ENCODE data around the gene KIFC1.
"Not testable (repeated sequence)": the region's sequence is repeated elsewhere in the genome, so short reads cannot be mapped to it uniquely, and the experiment has no call there.

Gene KIFC1, protein sequence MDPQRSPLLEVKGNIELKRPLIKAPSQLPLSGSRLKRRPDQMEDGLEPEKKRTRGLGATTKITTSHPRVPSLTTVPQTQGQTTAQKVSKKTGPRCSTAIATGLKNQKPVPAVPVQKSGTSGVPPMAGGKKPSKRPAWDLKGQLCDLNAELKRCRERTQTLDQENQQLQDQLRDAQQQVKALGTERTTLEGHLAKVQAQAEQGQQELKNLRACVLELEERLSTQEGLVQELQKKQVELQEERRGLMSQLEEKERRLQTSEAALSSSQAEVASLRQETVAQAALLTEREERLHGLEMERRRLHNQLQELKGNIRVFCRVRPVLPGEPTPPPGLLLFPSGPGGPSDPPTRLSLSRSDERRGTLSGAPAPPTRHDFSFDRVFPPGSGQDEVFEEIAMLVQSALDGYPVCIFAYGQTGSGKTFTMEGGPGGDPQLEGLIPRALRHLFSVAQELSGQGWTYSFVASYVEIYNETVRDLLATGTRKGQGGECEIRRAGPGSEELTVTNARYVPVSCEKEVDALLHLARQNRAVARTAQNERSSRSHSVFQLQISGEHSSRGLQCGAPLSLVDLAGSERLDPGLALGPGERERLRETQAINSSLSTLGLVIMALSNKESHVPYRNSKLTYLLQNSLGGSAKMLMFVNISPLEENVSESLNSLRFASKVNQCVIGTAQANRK

GRCh38 chr6:33391278-33391921 lies at the start of gene KIFC1:
Gene KIFC1, plus strand, starts transcription at chr6:33391823. Its CDS starts 163 bp downstream, at chr6:33391986.
- Mint-ChIP-seq H3K4me3 (peak within 1 kb of the TSS; percentile 81), H3K9me3 (no peaks in the 10 kb centered on the region), H3K27me3 (no peaks in the 10 kb centered on the region), H3K4me1 (peaks cover 18% of the 10 kb centered on the region), H3K27ac (peak within 1 kb of the TSS; percentile 91), H3K36me3 (no peaks in the 10 kb centered on the region)

DNA sequence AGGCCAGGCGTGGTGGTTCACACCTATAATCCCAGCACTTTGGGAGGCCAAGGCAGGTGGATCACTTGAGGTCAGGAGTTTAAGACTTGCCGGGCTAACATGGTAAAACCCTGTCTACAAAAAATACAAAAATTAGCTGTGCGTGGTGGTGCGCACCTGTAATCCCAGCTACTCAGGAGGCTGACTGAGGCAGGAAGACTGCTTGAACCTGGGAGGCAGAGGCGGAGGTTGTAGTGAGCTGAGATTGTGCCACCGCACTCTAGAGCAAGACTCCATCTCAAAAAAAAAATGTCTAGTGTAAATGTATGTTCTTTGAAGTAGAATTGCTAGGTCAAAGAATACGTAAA lies 48.0 kb upstream of the KIFC1 start:
- H3K9me3 Mint-ChIP-seq, H3K27me3 Mint-ChIP-seq, H3K36me3 Mint-ChIP-seq: not testable (repeated sequence)
- Mint-ChIP-seq H3K4me1 (peaks cover 42% of the 10 kb centered on the region), H3K4me3 (peak overlapping the region; percentile 70), H3K27ac (peak overlapping the region; percentile 61)

- Mint-ChIP-seq H3K27me3 (no peaks in the 10 kb centered on the region), H3K27ac (peak overlapping the region; percentile 61), H3K36me3 (no peaks in the 10 kb centered on the region), H3K4me3 (peak overlapping the region; percentile 70), H3K9me3 (no peaks in the 10 kb centered on the region), H3K4me1 (peaks cover 42% of the 10 kb centered on the region)
Measured at GRCh38 chr6:33343953-33344611, 47.5 kb upstream of the KIFC1 start.

DNA sequence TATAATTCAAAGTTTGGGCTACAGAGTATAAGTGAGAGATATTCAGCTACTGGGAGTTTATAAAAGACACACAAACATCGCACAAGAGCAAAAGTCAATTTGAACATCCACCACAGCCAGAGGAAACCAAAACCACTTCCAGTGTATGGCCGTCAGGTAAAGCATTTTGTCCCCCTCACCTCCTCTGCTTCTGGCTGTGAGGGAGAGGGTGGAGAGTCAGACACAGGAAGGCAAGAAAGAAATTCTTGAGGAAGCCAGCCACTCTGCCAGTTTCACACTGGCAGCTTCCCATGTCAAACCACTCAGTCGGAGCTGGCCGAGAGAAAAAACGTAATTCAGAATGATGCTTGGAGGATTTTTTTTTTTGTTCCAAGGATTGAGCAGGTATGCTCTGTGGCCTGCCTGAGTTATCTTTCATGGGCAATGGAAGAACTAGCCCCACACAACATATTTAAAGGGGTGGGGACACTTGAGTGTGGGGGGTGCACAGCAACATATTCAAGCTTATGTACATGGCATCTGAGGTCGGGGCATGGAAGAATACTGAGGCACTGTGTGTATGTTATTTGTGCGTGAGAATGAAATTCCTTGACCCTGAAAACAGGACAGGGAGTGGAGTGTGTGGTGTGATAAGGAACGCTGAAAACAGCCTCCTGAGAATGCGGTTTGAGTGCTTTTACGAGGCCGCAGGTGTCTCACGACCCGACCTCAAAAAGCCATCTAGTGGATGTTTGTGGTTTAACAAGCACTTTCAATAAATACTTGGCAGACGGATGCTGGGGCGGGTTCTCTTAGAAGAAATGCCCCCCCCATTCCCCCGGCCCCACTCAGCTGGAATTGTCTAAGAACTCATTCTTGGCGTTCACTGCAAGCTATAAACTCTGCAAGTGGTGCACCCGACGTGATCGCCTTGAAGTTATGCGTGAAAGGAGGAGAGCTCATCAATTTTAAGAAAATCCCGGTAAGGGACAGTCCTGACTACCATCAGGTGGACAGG lies 46.6 kb upstream of the KIFC1 start:
- Mint-ChIP-seq H3K4me1 (peaks cover 42% of the 10 kb centered on the region), H3K9me3 (no peaks in the 10 kb centered on the region), H3K4me3 (peak overlapping the region; percentile 86)

GRCh38 chr6:33346972-33347371 lies 44.7 kb upstream of the KIFC1 start:
- H3K4me1 Mint-ChIP-seq: peaks cover 37% of the 10 kb centered on the region
- not testable (repeated sequence) for H3K27me3 Mint-ChIP-seq, H3K36me3 Mint-ChIP-seq, H3K9me3 Mint-ChIP-seq, H3K4me3 Mint-ChIP-seq
- peak overlapping the region; percentile 63 for H3K27ac Mint-ChIP-seq

More for the DNA sequence above, 46.6 kb upstream of the KIFC1 start:
- Mint-ChIP-seq H3K36me3 (no peaks in the 10 kb centered on the region), H3K27me3 (no peaks in the 10 kb centered on the region), H3K27ac (peak overlapping the region; percentile 83)

DNA sequence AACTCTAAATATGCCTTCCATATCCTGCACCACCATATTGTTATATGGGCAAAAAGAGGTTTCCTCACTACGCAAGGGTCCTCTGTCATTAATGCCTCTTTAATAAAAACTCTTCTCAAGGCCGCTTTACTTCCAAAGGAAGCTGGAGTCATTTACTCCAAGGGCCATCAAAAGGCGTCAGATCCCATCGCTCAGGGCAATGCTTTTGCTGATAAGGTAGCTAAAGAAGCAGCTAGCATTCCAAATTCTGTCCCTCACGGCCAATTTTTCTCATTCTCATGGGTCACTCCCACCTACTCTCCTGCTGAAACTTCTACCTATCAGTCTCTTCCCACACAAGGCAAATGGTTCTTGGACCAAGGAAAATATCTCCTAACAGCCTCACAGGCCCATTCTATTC lies 43.8 kb upstream of the KIFC1 start:
- Mint-ChIP-seq H3K36me3 (no peaks in the 10 kb centered on the region), H3K4me3 (no peak overlapping the region), H3K4me1 (peaks cover 35% of the 10 kb centered on the region), H3K27ac (no peak overlapping the region), H3K9me3 (no peaks in the 10 kb centered on the region), H3K27me3 (no peaks in the 10 kb centered on the region)

DNA sequence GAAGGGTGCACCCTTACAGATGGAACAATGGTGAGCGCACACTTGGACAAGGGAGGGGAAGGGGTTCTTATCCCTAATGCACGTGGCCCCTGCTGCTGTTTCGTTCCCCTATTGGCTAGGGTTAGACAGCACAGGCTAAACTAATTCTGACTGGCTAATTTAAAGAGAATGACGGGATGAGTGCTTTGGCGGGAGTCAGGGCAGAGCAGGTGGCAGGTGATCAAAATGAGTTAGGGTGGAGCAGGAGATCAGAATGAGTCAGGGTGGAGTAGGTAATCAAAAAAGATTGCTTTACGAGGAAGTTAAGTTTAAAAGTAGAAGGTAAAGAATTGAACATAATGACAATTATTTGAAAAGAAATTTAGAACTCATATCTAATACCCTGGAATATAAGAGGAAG lies 35.8 kb upstream of the KIFC1 start:
- not testable (repeated sequence) for H3K27ac Mint-ChIP-seq, H3K4me1 Mint-ChIP-seq, H3K4me3 Mint-ChIP-seq, H3K36me3 Mint-ChIP-seq, H3K27me3 Mint-ChIP-seq, H3K9me3 Mint-ChIP-seq

DNA sequence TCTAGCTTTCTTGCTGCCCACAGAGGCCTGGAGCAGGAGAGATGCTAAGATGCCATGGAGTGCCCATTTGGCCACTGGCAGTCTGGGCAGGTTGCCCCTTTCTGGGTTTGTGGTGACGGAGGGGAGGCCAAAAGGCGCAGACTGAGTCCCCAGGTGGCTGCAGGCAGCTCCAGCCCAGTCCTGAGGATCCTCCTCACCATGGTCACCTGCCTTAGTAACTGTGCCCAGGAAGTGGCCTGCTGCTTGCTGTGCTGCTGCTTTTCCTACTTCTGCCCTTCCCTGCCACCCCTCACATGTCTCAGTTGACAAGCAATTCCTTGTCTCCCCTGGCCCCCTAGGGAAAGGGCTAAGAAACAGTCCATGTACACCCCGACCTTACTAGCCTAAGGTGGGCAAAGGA lies 35.3 kb upstream of the KIFC1 start:
- Mint-ChIP-seq H3K9me3 (no peaks in the 10 kb centered on the region), H3K27me3 (no peaks in the 10 kb centered on the region), H3K4me1 (no peaks in the 10 kb centered on the region), H3K27ac (no peak overlapping the region), H3K36me3 (no peaks in the 10 kb centered on the region), H3K4me3 (no peak overlapping the region)

GRCh38 chr6:33357160-33357871 lies 34.3 kb upstream of the KIFC1 start:
- not testable (repeated sequence) for H3K4me1 Mint-ChIP-seq, H3K9me3 Mint-ChIP-seq, H3K27ac Mint-ChIP-seq, H3K4me3 Mint-ChIP-seq, H3K27me3 Mint-ChIP-seq, H3K36me3 Mint-ChIP-seq

GRCh38 chr6:33359331-33359730 lies 32.3 kb upstream of the KIFC1 start:
- no peaks in the 10 kb centered on the region for H3K36me3 Mint-ChIP-seq
- H3K4me1 Mint-ChIP-seq: no peaks in the 10 kb centered on the region
- no peaks in the 10 kb centered on the region for H3K9me3 Mint-ChIP-seq
- H3K27ac Mint-ChIP-seq: no peak overlapping the region
- H3K4me3 Mint-ChIP-seq: no peak overlapping the region
- no peaks in the 10 kb centered on the region for H3K27me3 Mint-ChIP-seq

GRCh38 chr6:33363486-33363885 lies 28.1 kb upstream of the KIFC1 start:
- H3K27me3 Mint-ChIP-seq, H3K4me3 Mint-ChIP-seq, H3K27ac Mint-ChIP-seq, H3K36me3 Mint-ChIP-seq, H3K9me3 Mint-ChIP-seq, H3K4me1 Mint-ChIP-seq: not testable (repeated sequence)

DNA sequence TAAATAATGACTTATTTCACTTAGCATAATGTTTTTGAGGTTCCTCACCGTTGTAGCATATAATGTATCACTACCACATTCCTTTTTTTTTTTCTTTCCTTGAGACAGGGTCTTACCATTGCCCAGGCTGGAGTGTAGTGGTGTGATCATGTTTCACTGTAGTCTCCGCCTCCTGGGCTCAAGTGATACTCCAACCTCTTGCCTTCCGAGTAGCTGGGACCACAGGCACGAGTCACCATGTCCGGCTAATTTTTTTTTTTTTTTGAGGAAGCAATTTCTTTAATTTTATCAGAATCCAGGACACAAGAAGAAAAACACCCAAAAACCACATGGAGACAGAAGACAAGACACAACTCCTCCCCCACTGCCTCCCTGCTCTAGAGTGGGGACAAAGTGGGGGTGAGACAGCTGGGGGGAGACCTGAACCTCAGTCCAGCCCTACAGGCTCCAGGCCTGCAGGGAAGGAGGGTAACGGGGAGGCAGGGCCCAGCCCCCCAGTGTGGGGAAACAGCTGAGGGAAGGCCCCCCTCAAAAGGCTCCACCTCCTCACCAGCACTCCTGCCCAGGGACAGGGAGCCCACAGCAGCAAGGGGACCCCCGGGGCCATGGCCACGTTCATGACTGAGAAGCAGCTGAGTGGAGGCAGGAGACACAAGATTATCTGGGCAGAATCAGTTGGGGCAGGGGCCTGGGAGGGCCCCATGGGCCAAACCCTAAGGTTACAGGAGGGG lies 27.0 kb upstream of the KIFC1 start:
- not testable (repeated sequence) for H3K4me1 Mint-ChIP-seq, H3K36me3 Mint-ChIP-seq, H3K4me3 Mint-ChIP-seq, H3K27me3 Mint-ChIP-seq, H3K27ac Mint-ChIP-seq, H3K9me3 Mint-ChIP-seq

DNA sequence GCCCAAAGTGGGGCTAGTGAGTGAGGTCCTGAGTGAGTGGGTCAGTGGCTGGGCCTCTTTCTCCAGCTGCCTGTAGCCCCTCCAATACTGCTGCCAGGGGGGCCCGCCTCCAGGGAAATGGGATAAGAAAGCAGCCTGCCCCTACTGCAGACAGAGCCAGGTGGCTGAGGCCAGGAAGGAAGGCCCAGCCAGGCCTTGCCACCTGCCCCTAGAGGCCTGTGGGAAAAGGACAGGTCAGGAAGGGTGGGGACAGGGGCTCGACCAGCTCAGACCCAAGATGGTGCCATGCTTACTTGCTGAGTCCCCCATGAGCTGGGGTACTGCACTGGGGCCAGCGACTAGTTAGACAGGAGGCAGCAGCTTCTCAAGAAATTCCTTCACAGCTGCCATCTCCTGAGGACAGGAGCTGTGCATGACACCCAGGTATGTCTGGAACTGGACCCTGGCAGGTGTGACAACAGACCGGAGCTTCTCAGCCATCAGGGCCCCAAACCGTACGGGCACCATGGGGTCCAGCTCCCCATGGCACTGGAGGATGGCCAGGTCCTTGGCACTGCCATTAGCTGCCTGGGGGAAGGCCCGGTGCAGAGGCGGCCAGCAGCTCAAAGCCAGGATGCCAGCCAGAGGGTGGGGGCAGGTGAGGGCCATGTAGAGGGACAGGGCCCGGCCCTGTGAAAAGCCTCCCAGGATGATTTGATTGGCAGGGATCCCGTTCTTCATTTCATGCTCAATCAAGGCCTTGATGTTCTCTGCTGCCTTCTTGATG lies 26.2 kb upstream of the KIFC1 start:
- H3K27me3 Mint-ChIP-seq: not testable (repeated sequence)

More for the DNA sequence above, 26.2 kb upstream of the KIFC1 start:
- not testable (repeated sequence) for H3K9me3 Mint-ChIP-seq, H3K27ac Mint-ChIP-seq, H3K4me3 Mint-ChIP-seq, H3K4me1 Mint-ChIP-seq, H3K36me3 Mint-ChIP-seq

Data from activated naive CD4-positive, alpha-beta T cell treated with anti-CD3 and anti-CD28 coated beads, Interleukin-2, amount 50 U/mL, for 24 hours (primary cell).